IMR-90 (cell line): ENCODE data around the gene MAN1C1. TPM values are rescaled to one million over a fixed set of nuclear protein-coding genes. Genes with fewer than 3 reads are reported as not detected.

Experiments used
- ATAC-seq: fragments of 200-7000 bp; cut with Tn5 transposase; 2 replicates; pipeline ENCODE4 v1.9.1; 2020; ENCODE audit warnings: low read depth, mild to moderate bottlenecking, moderate library complexity
- BruUV-seq: library from RNA; stranded (reverse); fragments of 400-500 nt; replicated peaks from 2 replicates; lab custom pipeline; 2021; lab: Mats Ljungman, UMichigan
- CTCF ChIA-PET: fragments of 300-600 bp; formaldehyde crosslinking; extraction: SDS; loops from one replicate; lab custom pipeline; 2021; ENCODE audit warnings: antibody characterized with exemption; lab: Yijun Ruan, JAX
- POLR2A ChIA-PET: fragments of 300-600 bp; sonication (Branson Sonifier 250); formaldehyde crosslinking; loops from one replicate; lab custom pipeline; 2022; ENCODE audit warnings: antibody characterized with exemption; ENCODE audit not compliant: unreplicated experiment; lab: Charles Lee
- DNase-seq: peaks from one replicate; pipeline ENCODE4 v3.0.0; 2013
- H2AFZ ChIP-seq: replicated peaks from 2 replicates; pipeline ENCODE3; 2013; ENCODE audit warnings: low read length, mild to moderate bottlenecking; ENCODE audit not compliant: poor library complexity
- H2AK5ac ChIP-seq: 2 replicates; pipeline ENCODE4 v1.6.1; 2013; ENCODE audit warnings: low read depth, low read length, inconsistent platforms
- H2AK9ac ChIP-seq: replicated peaks from 2 replicates; pipeline ENCODE3; 2013; ENCODE audit warnings: mild to moderate bottlenecking, low read depth, low read length, moderate library complexity; ENCODE audit not compliant: poor library complexity
- H2BK120ac ChIP-seq: 2 replicates; pipeline ENCODE4 v1.6.1; 2013; ENCODE audit warnings: low read depth, low read length, inconsistent platforms
- H2BK15ac ChIP-seq: 3 replicates; pipeline ENCODE4 v1.6.1; 2013; ENCODE audit warnings: low read depth, low read length, inconsistent platforms
- H2BK20ac ChIP-seq: 2 replicates; pipeline ENCODE4 v1.6.1; 2013; ENCODE audit warnings: low read depth, mild to moderate bottlenecking, inconsistent platforms, low read length, moderate library complexity
- H2BK5ac ChIP-seq: 2 replicates; pipeline ENCODE4 v1.6.1; 2013; ENCODE audit warnings: mild to moderate bottlenecking, low read depth, low read length, inconsistent platforms; ENCODE audit not compliant: poor library complexity, severe bottlenecking
- H3K14ac ChIP-seq: replicated peaks from 2 replicates; pipeline ENCODE4 v1.6.1; 2013; ENCODE audit warnings: low read depth, low read length, inconsistent platforms
- H3K18ac ChIP-seq: 2 replicates; pipeline ENCODE4 v1.6.1; 2013; ENCODE audit warnings: low read depth, low read length, control low read depth
- H3K23ac ChIP-seq: 2 replicates; pipeline ENCODE4 v1.6.1; 2013; ENCODE audit warnings: low read depth, low read length, inconsistent platforms
- H3K27ac ChIP-seq: 2 replicates; pipeline ENCODE4 v1.5.1; 2013; ENCODE audit warnings: mild to moderate bottlenecking, control low read depth, low read length; ENCODE audit not compliant: insufficient read depth
- H3K27me3 ChIP-seq: 2 replicates; pipeline ENCODE4 v1.6.1; 2013; ENCODE audit warnings: low read length; ENCODE audit not compliant: control insufficient read depth, insufficient read depth
- H3K36me3 ChIP-seq: 2 replicates; pipeline ENCODE4 v1.6.1; 2013; ENCODE audit warnings: low read length, mixed read lengths; ENCODE audit not compliant: control insufficient read depth, insufficient read depth
- H3K4ac ChIP-seq: 2 replicates; pipeline ENCODE4 v1.6.1; 2013; ENCODE audit warnings: low read depth, low read length, inconsistent platforms
- H3K4me1 ChIP-seq: 2 replicates; pipeline ENCODE4 v1.6.1; 2013; ENCODE audit warnings: low read length, mixed read lengths; ENCODE audit not compliant: control insufficient read depth, insufficient read depth
- H3K4me2 ChIP-seq: 2 replicates; pipeline ENCODE4 v1.6.1; 2013; ENCODE audit warnings: low read depth, mild to moderate bottlenecking, control low read depth, low read length, moderate library complexity
- H3K4me3 ChIP-seq: 2 replicates; pipeline ENCODE4 v1.5.1; 2013; ENCODE audit warnings: low read depth, mild to moderate bottlenecking, control low read depth, low read length, moderate library complexity; ENCODE audit not compliant: insufficient read depth
- H3K56ac ChIP-seq: 2 replicates; pipeline ENCODE4 v1.6.1; 2013; ENCODE audit warnings: low read length, inconsistent platforms; ENCODE audit not compliant: insufficient read depth; ENCODE audit errors: extremely low read depth
- H3K79me1 ChIP-seq, 2 experiments: 2 replicates each; pipeline ENCODE4 v1.6.1; 2013; ENCODE audit warnings: low read length in 2 of 2, inconsistent platforms in 1 of 2, low read depth in 1 of 2
- H3K9ac ChIP-seq: 2 replicates; pipeline ENCODE4 v1.6.1; 2013; ENCODE audit warnings: low read depth, low read length, control low read depth
- H3K9me1 ChIP-seq: 2 replicates; pipeline ENCODE4 v1.6.1; 2013; ENCODE audit warnings: low read length, inconsistent platforms; ENCODE audit not compliant: insufficient read depth
- H3K9me3 ChIP-seq: 2 replicates; pipeline ENCODE4 v1.6.1; 2013; ENCODE audit warnings: low read length; ENCODE audit not compliant: control insufficient read depth, insufficient read depth
- H4K20me1 ChIP-seq: 2 replicates; pipeline ENCODE4 v1.6.1; 2013; ENCODE audit warnings: low read length, inconsistent platforms; ENCODE audit not compliant: insufficient read depth
- H4K5ac ChIP-seq: 2 replicates; pipeline ENCODE4 v1.6.1; 2013; ENCODE audit warnings: mild to moderate bottlenecking, low read depth, low read length, control low read depth
- H4K8ac ChIP-seq, 2 experiments: 2 replicates each; pipeline ENCODE4 v1.6.1; 2013; ENCODE audit warnings: low read depth in 2 of 2, low read length in 2 of 2, control low read depth in 1 of 2, inconsistent platforms in 1 of 2
- H4K91ac ChIP-seq: 2 replicates; pipeline ENCODE4 v1.6.1; 2013; ENCODE audit warnings: low read depth, low read length, inconsistent platforms; ENCODE audit not compliant: insufficient read depth
- CEBPB ChIP-seq: IDR thresholded peaks from 2 replicates; pipeline ENCODE4 v1.6.1; 2012; ENCODE audit warnings: low read depth, low read length, improper control_type of control experiment
- NFE2L2 ChIP-seq: fragments of 150-350 bp; IDR thresholded peaks from 2 replicates; pipeline ENCODE4 v1.6.1; 2016; ENCODE audit warnings: low read depth, mild to moderate bottlenecking, low read length
- whole genome bisulfite sequencing, 2 experiments: methylation state at CpG; one replicate each; pipeline versions ENCODE4 v1.1.5 to v1.1.7; 2013; ENCODE audit warnings: missing lambda C conversion rate in 2 of 2; ENCODE audit not compliant: insufficient read length in 1 of 2; ENCODE audit errors: extremely low coverage in 2 of 2; 5-methylcytosine and 5-hydroxymethylcytosine counted together
- dilution Hi-C: fragments of 300-500 bp; cut with HindIII; formaldehyde crosslinking; loops from one replicate; pipeline ENCODE4 v1.14.3; 2018; ENCODE audit warnings: low sequenced_read_pairs; ENCODE audit not compliant: unreplicated experiment
- in situ Hi-C: fragments of 300-500 bp; cut with MboI; formaldehyde crosslinking; loops from 3 replicates; pipeline ENCODE4 v1.14.3; 2019; ENCODE audit warnings: low sequenced_read_pairs, inconsistent platforms, mixed read lengths
- intact Hi-C: fragments of 100-400 bp; cut with micrococcal nuclease; formaldehyde crosslinking; loops from 2 replicates; pipeline ENCODE4 v1.10.0; 2022
- polyA plus RNA-seq, 3 experiments: library from polyadenylated mRNA; depleted of rRNA; stranded (reverse); fragments of >200 nt; gene quantifications; 2 replicates each; pipeline ENCODE4 v1.2.3, GENCODE V29; 2012; ENCODE audit warnings: low replicate concordance in 1 of 3
- total RNA-seq: library from RNA; depleted of rRNA; stranded (reverse); fragments of >200 nt; gene quantifications from 2 replicates; pipeline ENCODE4 v1.2.3, GENCODE V29; 2012

MAN1C1 gene
- total and polyA plus RNA-seq, 2 of the 4 experiments (the other 2 are of a cell fraction): 3.2 to 11.3 TPM

DNA sequence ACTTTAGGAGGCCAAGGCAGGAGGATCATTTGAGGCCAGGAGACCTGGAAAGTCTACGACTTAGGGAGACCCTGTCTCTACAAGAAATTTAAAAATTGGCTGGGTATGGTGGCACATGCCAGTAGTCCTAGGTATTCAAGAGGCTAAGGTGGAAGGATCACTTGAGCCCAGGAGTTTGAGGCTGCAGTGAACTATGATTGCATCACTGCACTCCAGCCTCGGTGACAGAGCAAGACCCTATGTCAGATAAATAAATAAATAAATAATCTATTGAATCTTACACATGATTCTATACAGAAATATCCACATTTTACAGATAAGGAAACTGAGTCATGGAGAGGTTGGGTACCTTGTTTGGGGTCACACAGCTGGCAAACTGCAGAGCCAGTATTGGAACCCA, 89.1 kb downstream of the MAN1C1 start:
- 0 out of 2 replicates have a peak overlapping the region, but pooled peaks have one; percentile 63 for H2BK120ac ChIP-seq
- no peaks in the 10 kb centered on the region for H4K20me1 ChIP-seq
- intact Hi-C loops: no loop called here
- peak overlapping the region; percentile 93; the same call in 1 of the 2 replicates for H3K4ac ChIP-seq
- H3K9ac ChIP-seq: no peak overlapping the region
- no peaks in the 10 kb centered on the region for H3K9me3 ChIP-seq
- no peak overlapping the region for H3K4me2 ChIP-seq
- in situ Hi-C loops: no loop called here
- no peaks in the 10 kb centered on the region for H3K36me3 ChIP-seq
- ChIA-PET POLR2A (no interaction called here), CTCF (interaction anchor here (0.6 kb wide), 1 partner anchor 92 kb away, joined by 3 read pairs; no protein-coding TSS in a partner anchor)
- no peak overlapping the region for H3K27ac ChIP-seq
- no peak overlapping the region for H2BK5ac ChIP-seq
- no peak overlapping the region for H4K5ac ChIP-seq
- ATAC-seq: no peak
- 0 out of 2 replicates have a peak, but pooled peaks have one; percentile 29 for TF ChIP-seq CEBPB
- no peak for TF ChIP-seq NFE2L2
- no peak overlapping the region for H3K56ac ChIP-seq
- no peak overlapping the region for H3K18ac ChIP-seq
- H3K79me1 ChIP-seq: peaks cover 0 to 41% of the 10 kb centered on the region in 2 experiments; a peak in 2 of 4 replicates
- H3K4me3 ChIP-seq: no peak overlapping the region
- dilution Hi-C loops: no loop called here
- no peak overlapping the region for H4K8ac ChIP-seq
- DNase-seq: no peak
- 0 out of 2 replicates have a peak overlapping the region, but pooled peaks have one; percentile 84 for H2AK5ac ChIP-seq
- 100% methylated on average over 1 of the region's 2 CpGs; no CpG with 5 or more reads in 1 of the 2 experiments for WGBS, 2 experiments
- no peak overlapping the region for H3K14ac ChIP-seq
- H2BK15ac ChIP-seq: 0 out of 3 replicates have a peak overlapping the region, but pooled peaks have one; percentile 55
- BruUV-seq: no TSS peak
- no peak overlapping the region for H2AFZ ChIP-seq
- H3K4me1 ChIP-seq: peaks cover 48% of the 10 kb centered on the region
- no peak overlapping the region for H3K23ac ChIP-seq
- H3K27me3 ChIP-seq: no peaks in the 10 kb centered on the region
- H4K91ac ChIP-seq: peak overlapping the region; percentile 54; the same call in 1 of the 2 replicates
- peak overlapping the region; percentile 50 for H2AK9ac ChIP-seq
- no peak overlapping the region for H2BK20ac ChIP-seq
- H3K9me1 ChIP-seq: peaks cover 38% of the 10 kb centered on the region
